NK-92 (cell line): ENCODE measurements around the gene WDFY3.
"Not testable (repeated sequence)": the region's sequence is repeated elsewhere in the genome, so short reads cannot be mapped to it uniquely, and the experiment has no call there.

ENCODE experiments used
- DNase-seq: peaks from one replicate; lab custom pipeline; 2025; ENCODE audit not compliant: unreplicated experiment; lab: John Stamatoyannopoulos, UW

The WDFY3 gene

DNA sequence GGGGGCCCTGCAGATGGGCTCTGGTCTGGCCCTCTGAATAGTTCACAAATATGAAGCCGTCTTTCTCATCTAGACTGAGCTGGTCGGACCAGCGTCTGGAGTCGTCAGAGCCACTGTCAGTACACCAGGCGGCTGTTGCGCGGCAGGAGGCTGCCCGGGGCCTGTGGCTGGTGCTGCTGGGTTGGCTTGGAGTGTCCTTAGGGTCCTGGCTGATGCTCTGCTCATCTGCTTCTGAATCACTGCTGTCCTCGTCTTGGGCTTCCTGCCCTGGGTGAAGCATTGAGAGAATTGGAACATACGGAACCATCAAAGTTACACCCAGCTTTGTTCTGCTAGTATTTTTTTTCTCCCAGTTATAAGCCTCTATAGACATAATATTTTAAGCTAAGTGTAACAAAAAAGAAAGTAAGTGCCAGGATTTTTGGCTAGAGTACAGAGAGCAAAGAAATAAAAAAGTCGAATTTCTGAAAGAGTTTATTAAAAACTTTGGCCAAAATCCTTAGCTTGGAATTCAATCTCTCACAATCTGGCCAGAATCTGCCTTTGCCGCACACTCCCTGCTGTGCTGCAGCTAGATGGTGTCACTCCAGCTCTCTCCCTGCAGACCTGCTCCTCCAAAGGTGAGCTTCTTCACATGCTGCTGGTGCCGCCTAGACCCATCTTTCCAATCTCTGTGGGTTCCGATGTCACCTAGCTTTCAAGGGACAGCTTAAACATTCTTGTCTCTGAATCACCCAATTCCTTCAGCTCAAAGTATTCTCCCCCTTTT lies 287.3 kb downstream of the WDFY3 start:
- no peak for DNase-seq

GRCh38 chr4:84677995-84678394 lies 288.5 kb downstream of the WDFY3 start:
- no peak for DNase-seq

DNA sequence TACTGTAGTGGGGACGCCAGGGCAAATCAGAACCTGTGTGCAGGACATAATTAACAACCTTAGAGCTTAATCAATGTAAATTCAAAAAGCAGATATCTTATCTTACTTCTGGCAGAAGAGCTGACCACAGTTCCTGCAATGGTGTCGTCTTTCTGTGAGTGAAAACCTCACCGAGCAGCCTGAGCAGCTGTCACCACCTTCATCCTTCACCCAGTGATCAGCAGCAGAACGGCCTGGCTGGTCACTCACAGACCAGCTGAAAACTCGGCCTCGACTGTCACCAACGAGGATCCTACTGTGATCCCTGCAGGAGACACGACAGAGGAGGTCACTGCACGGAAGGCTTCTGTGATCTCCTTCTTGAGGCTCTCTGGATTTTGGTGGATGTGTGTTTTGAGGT lies 289.4 kb downstream of the WDFY3 start:
- no peak for DNase-seq

DNA sequence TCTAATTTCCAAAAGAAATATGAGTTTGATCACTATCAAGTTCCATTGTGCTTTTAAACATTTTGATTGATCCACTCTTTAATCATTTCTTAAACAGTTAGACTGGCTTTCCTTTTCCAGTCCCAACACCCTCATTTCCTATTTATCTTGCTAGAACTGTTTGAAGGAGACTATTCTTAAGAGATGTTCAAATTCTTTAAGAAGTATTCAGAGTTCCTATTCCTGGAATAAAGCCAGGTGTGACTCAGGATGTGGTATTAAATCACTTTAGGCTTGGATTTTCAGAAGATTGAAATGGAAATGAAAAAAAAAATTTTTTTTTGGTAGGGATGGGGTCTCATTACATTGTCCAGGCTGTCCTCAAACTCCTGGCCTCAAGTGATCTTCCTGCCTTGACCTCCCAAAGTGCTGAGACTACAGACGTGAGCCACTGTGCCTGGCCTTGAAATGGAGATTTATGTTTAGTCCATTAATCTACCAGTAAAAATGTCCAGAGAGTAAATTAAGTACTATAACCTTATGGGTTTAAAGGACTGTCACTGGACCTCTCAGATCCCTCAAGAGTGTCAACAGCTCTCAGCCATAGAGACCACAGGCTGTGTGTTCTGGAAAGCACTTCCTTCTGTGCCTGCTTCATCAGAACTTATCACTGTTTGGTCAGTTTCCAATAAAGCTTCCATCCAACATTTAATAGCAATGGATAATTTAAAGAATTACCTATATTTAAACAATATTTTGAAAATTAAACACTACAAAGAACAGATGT lies 292.8 kb downstream of the WDFY3 start:
- no peak for DNase-seq

GRCh38 chr4:84672177-84672576 lies 294.3 kb downstream of the WDFY3 start:
- DNase-seq, result no peak

DNA sequence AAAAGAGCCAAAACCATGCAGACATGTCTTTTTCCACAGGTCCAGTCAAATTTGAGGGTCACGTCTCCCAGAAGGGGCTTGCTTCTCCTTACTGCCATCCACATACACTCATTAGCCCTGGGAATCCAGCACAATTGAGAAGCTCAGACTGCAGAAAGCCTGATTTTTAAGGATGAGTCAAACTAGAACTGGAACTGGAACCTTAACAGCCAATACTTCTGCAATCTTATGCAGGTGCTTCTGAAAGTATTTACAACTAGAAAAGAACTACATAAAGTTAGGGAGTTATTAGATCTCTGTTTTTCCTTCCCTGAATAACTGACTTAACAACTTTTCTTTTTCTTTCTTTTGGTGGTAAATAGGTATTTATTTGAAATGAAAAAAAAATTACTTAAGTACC lies 297.3 kb downstream of the WDFY3 start:
- no peak for DNase-seq

- DNase-seq, result no peak
These were observed 300.1 kb downstream of the WDFY3 start for GRCh38 chr4:84666439-84666838.

DNA sequence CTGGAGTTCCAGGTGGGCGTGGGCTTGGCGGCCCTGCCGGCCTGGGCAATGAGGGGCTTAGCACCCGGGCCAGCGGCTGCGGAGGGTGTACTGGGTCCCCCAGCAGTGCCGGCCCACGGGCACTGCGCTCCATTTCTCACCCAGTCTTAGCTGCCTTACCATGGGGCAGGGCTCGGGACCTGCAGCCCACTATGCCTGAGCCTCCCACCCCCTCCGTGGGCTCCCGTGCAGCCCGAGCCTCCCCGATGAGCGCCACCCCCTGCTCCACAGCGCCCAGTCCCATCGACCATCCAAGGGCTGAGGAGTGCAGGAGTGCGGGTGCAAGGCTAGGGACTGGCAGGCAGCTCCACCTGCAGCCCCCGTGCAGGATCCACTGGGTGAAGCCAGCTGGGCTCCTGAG lies 301.7 kb downstream of the WDFY3 start:
- not testable (repeated sequence) for DNase-seq

- DNase-seq, result no peak
These were observed 305.1 kb downstream of the WDFY3 start for GRCh38 chr4:84661191-84661939.

- DNase-seq, result no peak
These were observed 305.9 kb downstream of the WDFY3 start for GRCh38 chr4:84660606-84661005.

GRCh38 chr4:84652478-84652877 lies 314.0 kb downstream of the WDFY3 start:
- DNase-seq, result no peak

- no peak for DNase-seq
These were observed 315.0 kb downstream of the WDFY3 start for GRCh38 chr4:84651499-84651898.

DNA sequence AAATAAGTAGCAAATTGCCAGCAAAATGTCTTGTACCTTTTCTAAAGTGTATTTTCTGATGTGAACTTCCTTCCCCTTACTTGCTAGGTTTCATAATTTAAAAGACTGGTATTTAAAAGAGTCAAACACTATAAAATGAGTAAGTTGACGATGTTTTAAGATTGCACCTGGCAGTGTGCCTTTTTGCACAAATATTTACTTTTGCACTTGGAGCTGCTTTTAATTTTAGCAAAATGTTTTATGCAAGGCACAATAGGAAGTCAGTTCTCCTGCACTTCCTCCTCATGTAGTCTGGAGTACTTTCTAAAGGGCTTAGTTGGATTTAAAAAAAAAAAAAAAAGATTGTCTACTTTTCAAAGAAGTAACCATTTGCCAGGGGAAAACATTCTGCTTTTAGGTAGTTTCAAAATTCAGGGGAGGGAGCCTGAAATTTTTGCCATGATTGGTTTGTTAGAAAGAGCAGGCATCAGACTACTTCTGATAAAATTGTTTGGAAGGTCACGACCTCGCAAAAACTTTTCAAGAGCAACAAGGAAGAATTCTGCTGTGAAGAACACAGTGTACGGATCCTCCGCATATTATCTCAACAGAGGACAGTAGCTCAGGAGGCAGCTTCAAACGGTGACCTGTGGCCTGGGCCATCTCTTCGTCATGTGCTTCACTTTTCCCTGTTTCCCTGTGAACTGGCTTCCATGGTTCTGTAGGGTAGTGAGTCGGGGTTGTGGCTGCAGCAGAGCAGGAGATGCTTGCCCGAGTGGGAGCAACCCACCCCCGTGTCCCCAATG lies 317.4 kb downstream of the WDFY3 start:
- no peak for DNase-seq

- no peak for DNase-seq
These were observed 318.3 kb downstream of the WDFY3 start for GRCh38 chr4:84648178-84648577.

GRCh38 chr4:84647312-84647884 lies 319.1 kb downstream of the WDFY3 start:
- DNase-seq, result no peak

DNA sequence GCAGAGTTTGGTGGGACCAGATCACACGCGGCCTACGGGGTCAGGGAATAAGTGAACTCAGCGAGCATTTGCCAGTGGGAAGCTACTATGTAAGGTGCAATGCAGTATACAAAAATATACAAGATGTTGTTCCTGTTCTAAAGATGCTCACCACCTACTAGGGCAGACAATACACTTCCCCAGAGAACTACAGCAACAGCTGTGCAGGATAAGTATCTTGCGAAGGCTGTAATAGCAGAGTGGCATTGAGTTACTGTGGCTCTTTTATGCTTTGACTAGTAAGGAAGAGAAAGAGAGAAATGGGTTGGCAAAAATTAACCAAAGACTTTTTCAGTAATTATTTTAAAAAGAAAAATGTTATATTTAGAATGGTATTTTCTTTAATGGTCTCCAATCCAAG lies 322.4 kb downstream of the WDFY3 start:
- DNase-seq, result no peak

DNA sequence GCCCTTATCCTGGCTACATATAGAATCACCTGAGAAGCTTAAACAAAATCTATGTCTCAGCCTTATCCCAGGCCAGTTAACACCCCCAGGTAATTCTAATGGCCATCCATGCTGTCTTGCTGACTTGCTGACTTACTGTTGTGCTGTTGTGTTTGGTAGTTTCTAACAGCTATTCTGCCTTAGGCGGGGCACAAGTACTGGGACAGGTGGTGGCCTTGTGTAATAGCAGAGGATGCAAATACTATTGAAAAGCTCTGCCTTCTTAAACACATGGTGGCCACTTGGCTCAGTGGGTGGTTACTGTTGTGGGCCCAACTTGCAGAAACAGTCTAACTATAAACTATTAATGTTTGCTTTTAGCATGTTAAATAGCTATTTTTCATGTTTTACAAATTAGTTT lies 327.3 kb downstream of the WDFY3 start:
- DNase-seq, result no peak

DNA sequence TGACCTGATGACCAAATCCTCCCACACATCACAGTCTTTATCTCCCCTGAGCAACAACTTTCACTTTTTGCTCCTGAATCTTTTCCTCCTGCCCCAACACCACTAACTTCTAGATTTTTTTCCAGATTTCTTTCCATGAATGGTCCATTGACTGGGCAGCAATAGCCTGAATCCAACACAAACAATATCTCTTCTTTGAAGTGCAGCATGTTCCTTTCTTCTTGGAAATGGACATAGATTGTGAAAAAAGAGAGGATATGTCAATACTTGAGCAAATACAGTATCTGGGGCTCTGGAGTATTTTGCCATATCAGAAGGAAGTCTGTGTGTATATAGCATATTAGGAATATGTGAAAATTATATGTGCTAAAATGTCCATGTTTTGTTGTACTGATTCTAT lies 328.4 kb downstream of the WDFY3 start:
- DNase-seq, result no peak

- no peak for DNase-seq
These were observed 331.5 kb downstream of the WDFY3 start for GRCh38 chr4:84634961-84635360.

- DNase-seq, result no peak
These were observed 334.4 kb downstream of the WDFY3 start for GRCh38 chr4:84632092-84632491.

- no peak for DNase-seq
These were observed 334.9 kb downstream of the WDFY3 start for GRCh38 chr4:84631573-84631972.
